Fibroblast of skin of abdomen (primary cell): ENCODE measurements around the gene FXN.
"Not testable (repeated sequence)": the region's sequence is repeated elsewhere in the genome, so short reads cannot be mapped to it uniquely, and the experiment has no call there.

Source experiments
- DNase-seq: peaks from one replicate; pipeline ENCODE4 v3.0.0-alpha.2; 2013

The FXN gene

GRCh38 chr9:69107771-69108170 lies 72.2 kb downstream of the FXN start:
- DNase-seq: no peak

- not testable (repeated sequence) for DNase-seq
Observed at GRCh38 chr9:69108706-69109105, 73.2 kb downstream of the FXN start.

- DNase-seq: no peak
Observed at GRCh38 chr9:69109152-69109551, 73.6 kb downstream of the FXN start.

- not testable (repeated sequence) for DNase-seq
Observed at GRCh38 chr9:69112646-69113045, 77.1 kb downstream of the FXN start.

GRCh38 chr9:69115621-69116020 lies 80.1 kb downstream of the FXN start:
- DNase-seq: peak; percentile 67

GRCh38 chr9:69118656-69119055 lies 83.1 kb downstream of the FXN start:
- DNase-seq: no peak

- no peak for DNase-seq
Observed at GRCh38 chr9:69120380-69121154, 85.0 kb downstream of the FXN start.

GRCh38 chr9:69121155-69122081 lies 85.9 kb downstream of the FXN start:
- no peak for DNase-seq

GRCh38 chr9:69122082-69122548 lies 86.6 kb downstream of the FXN start:
- DNase-seq: peak; percentile 20

GRCh38 chr9:69122549-69123141 lies 87.1 kb downstream of the FXN start:
- peak; percentile 81 for DNase-seq

- peak; percentile 92 for DNase-seq
Observed at GRCh38 chr9:69130456-69131441, 95.2 kb downstream of the FXN start.

GRCh38 chr9:69131682-69132081 lies 96.1 kb downstream of the FXN start:
- peak; percentile 99 for DNase-seq

GRCh38 chr9:69132361-69132760 lies 96.8 kb downstream of the FXN start:
- no peak for DNase-seq

- DNase-seq: no peak
Observed at GRCh38 chr9:69134412-69134811, 98.9 kb downstream of the FXN start.

- DNase-seq: no peak
Observed at GRCh38 chr9:69136185-69136584, 100.6 kb downstream of the FXN start.

GRCh38 chr9:69136779-69137178 lies 101.2 kb downstream of the FXN start:
- no peak for DNase-seq

- no peak for DNase-seq
Observed at GRCh38 chr9:69137311-69137710, 101.8 kb downstream of the FXN start.

- no peak for DNase-seq
Observed at GRCh38 chr9:69139596-69139995, 104.0 kb downstream of the FXN start.

GRCh38 chr9:69140123-69140735 lies 104.7 kb downstream of the FXN start:
- no peak for DNase-seq

GRCh38 chr9:69141851-69142250 lies 106.3 kb downstream of the FXN start:
- no peak for DNase-seq

- DNase-seq: peak; percentile 11
Observed at GRCh38 chr9:69143291-69143690, 107.7 kb downstream of the FXN start.
